Mesendoderm (in vitro differentiated cells): Measurements from ENCODE around the gene GALNS.
"Not testable (repeated sequence)": the region's sequence is repeated elsewhere in the genome, so short reads cannot be mapped to it uniquely, and the experiment has no call there.

ENCODE experiments used
- DNase-seq: peaks from one replicate; pipeline ENCODE4 v3.0.0; 2013
- H2AK5ac ChIP-seq: 2 replicates; pipeline ENCODE4 v1.6.1; 2013; ENCODE audit warnings: low read length, inconsistent platforms
- H2BK120ac ChIP-seq: 2 replicates; pipeline ENCODE4 v1.6.1; 2013; ENCODE audit warnings: low read depth, mild to moderate bottlenecking, low read length, moderate library complexity, mixed read lengths
- H2BK15ac ChIP-seq: replicated peaks from 2 replicates; pipeline ENCODE4 v1.6.1; 2013; ENCODE audit warnings: low read depth, mild to moderate bottlenecking, moderate library complexity
- H2BK5ac ChIP-seq: 2 replicates; pipeline ENCODE4 v1.6.1; 2013; ENCODE audit warnings: low read length, inconsistent platforms
- H3K18ac ChIP-seq: 2 replicates; pipeline ENCODE4 v1.6.1; 2013; ENCODE audit warnings: mild to moderate bottlenecking, low read length, mixed read lengths
- H3K23ac ChIP-seq: one replicate; pipeline ENCODE4 v1.6.1; 2013; ENCODE audit warnings: low read length
- H3K27ac ChIP-seq: 2 replicates; pipeline ENCODE4 v1.5.1; 2013; ENCODE audit warnings: low read depth, mild to moderate bottlenecking, inconsistent platforms, low read length, moderate library complexity
- H3K27me3 ChIP-seq: 2 replicates; pipeline ENCODE4 v1.6.1; 2013; ENCODE audit warnings: low read length, control low read depth, mild to moderate bottlenecking, inconsistent platforms; ENCODE audit not compliant: insufficient read depth, poor library complexity
- H3K36me3 ChIP-seq: 2 replicates; pipeline ENCODE4 v1.6.1; 2013; ENCODE audit warnings: low read length, inconsistent platforms; ENCODE audit not compliant: control insufficient read depth, insufficient read depth
- H3K4ac ChIP-seq: one replicate; pipeline ENCODE4 v1.6.1; 2013; ENCODE audit warnings: low read depth, mild to moderate bottlenecking, low read length, moderate library complexity
- H3K4me1 ChIP-seq: 2 replicates; pipeline ENCODE4 v1.6.1; 2013; ENCODE audit warnings: low read depth, low read length, inconsistent platforms; ENCODE audit not compliant: control insufficient read depth
- H3K4me2 ChIP-seq: 2 replicates; pipeline ENCODE4 v1.6.1; 2013; ENCODE audit warnings: low read length
- H3K4me3 ChIP-seq: 2 replicates; pipeline ENCODE4 v1.5.1; 2013; ENCODE audit warnings: mild to moderate bottlenecking, low read length
- H3K56ac ChIP-seq: one replicate; pipeline ENCODE4 v1.6.1; 2013; ENCODE audit warnings: low read length
- H3K79me1 ChIP-seq: 2 replicates; pipeline ENCODE4 v1.6.1; 2013; ENCODE audit warnings: low read length, inconsistent platforms
- H3K79me2 ChIP-seq: 2 replicates; pipeline ENCODE4 v1.6.1; 2013; ENCODE audit warnings: mild to moderate bottlenecking, low read length; ENCODE audit not compliant: control insufficient read depth, insufficient read depth
- H3K9ac ChIP-seq: 2 replicates; pipeline ENCODE4 v1.6.1; 2013; ENCODE audit warnings: low read length, inconsistent platforms
- H4K5ac ChIP-seq: one replicate; pipeline ENCODE4 v1.6.1; 2013; ENCODE audit warnings: low read length
- H4K8ac ChIP-seq: one replicate; pipeline ENCODE4 v1.6.1; 2013; ENCODE audit warnings: low read depth, mild to moderate bottlenecking, control low read depth, low read length, moderate library complexity
- WGBS: extraction: QIAGEN DNeasy Blood & Tissue Kit; methylation state at CpG from one replicate; pipeline ENCODE4 v1.1.7; 2013; ENCODE audit warnings: low lambda C conversion rate, missing lambda C conversion rate; ENCODE audit not compliant: insufficient coverage; ENCODE audit errors: extremely low coverage; 5-methylcytosine and 5-hydroxymethylcytosine counted together

The GALNS gene

GRCh38 chr16:88826070-88826840 is 30.5 kb downstream of the GALNS start:
- H3K36me3 ChIP-seq: no peaks in the 10 kb centered on the region
- H3K56ac ChIP-seq: no peak overlapping the region
- no peak overlapping the region for H2BK5ac ChIP-seq
- H3K4me2 ChIP-seq: no peak overlapping the region
- no peak overlapping the region for H2BK15ac ChIP-seq
- H3K27me3 ChIP-seq: no peaks in the 10 kb centered on the region
- H4K8ac ChIP-seq: no peak overlapping the region
- no peak overlapping the region for H3K9ac ChIP-seq
- no peak for DNase-seq
- no peak overlapping the region for H2BK120ac ChIP-seq
- H3K27ac ChIP-seq: no peak overlapping the region
- H3K18ac ChIP-seq: no peak overlapping the region
- H4K5ac ChIP-seq: no peak overlapping the region
- no peaks in the 10 kb centered on the region for H3K79me2 ChIP-seq
- no peak overlapping the region for H3K4ac ChIP-seq
- no peaks in the 10 kb centered on the region for H3K4me1 ChIP-seq
- no peak overlapping the region for H3K4me3 ChIP-seq
- no peak overlapping the region for H2AK5ac ChIP-seq
- no CpG with 5 or more reads among the region's 26 CpGs for WGBS
- H3K79me1 ChIP-seq: no peaks in the 10 kb centered on the region
- no peak overlapping the region for H3K23ac ChIP-seq

GRCh38 chr16:88825146-88825545 is 31.6 kb downstream of the GALNS start:
- no peak overlapping the region for H3K18ac ChIP-seq
- DNase-seq: no peak
- H3K9ac ChIP-seq: no peak overlapping the region
- H3K36me3 ChIP-seq: no peaks in the 10 kb centered on the region
- no peak overlapping the region for H2BK5ac ChIP-seq
- no peaks in the 10 kb centered on the region for H3K27me3 ChIP-seq
- no peak overlapping the region for H3K27ac ChIP-seq
- no peaks in the 10 kb centered on the region for H3K79me1 ChIP-seq
- H4K5ac ChIP-seq: no peak overlapping the region
- H3K4me3 ChIP-seq: no peak overlapping the region
- H3K4me1 ChIP-seq: no peaks in the 10 kb centered on the region
- H3K4ac ChIP-seq: no peak overlapping the region
- H3K23ac ChIP-seq: no peak overlapping the region
- H3K79me2 ChIP-seq: no peaks in the 10 kb centered on the region
- no peak overlapping the region for H2BK15ac ChIP-seq
- no peak overlapping the region for H2AK5ac ChIP-seq
- H3K56ac ChIP-seq: no peak overlapping the region
- H4K8ac ChIP-seq: no peak overlapping the region
- H2BK120ac ChIP-seq: no peak overlapping the region
- WGBS: no CpG with 5 or more reads among the region's 12 CpGs
- no peak overlapping the region for H3K4me2 ChIP-seq

- no peak overlapping the region for H3K23ac ChIP-seq
- H3K79me2 ChIP-seq: no peaks in the 10 kb centered on the region
- no peak overlapping the region for H3K4me3 ChIP-seq
- H3K4me2 ChIP-seq: no peak overlapping the region
- H3K36me3 ChIP-seq: no peaks in the 10 kb centered on the region
- H3K79me1 ChIP-seq: no peaks in the 10 kb centered on the region
- no peak overlapping the region for H2AK5ac ChIP-seq
- H3K4ac ChIP-seq: no peak overlapping the region
- H4K8ac ChIP-seq: no peak overlapping the region
- H3K56ac ChIP-seq: no peak overlapping the region
- no peak overlapping the region for H2BK120ac ChIP-seq
- DNase-seq: no peak
- no peak overlapping the region for H2BK15ac ChIP-seq
- no peak overlapping the region for H3K18ac ChIP-seq
- no CpG with 5 or more reads among the region's 33 CpGs for WGBS
- H3K4me1 ChIP-seq: no peaks in the 10 kb centered on the region
- H3K27ac ChIP-seq: no peak overlapping the region
- no peaks in the 10 kb centered on the region for H3K27me3 ChIP-seq
- H3K9ac ChIP-seq: no peak overlapping the region
- no peak overlapping the region for H2BK5ac ChIP-seq
- no peak overlapping the region for H4K5ac ChIP-seq
Observed at GRCh38 chr16:88824256-88825077, 32.3 kb downstream of the GALNS start.

- not testable (repeated sequence) for H3K27me3 ChIP-seq, H3K56ac ChIP-seq, H3K36me3 ChIP-seq, H2BK15ac ChIP-seq, H4K5ac ChIP-seq, H3K27ac ChIP-seq, H3K18ac ChIP-seq, H3K79me2 ChIP-seq, H3K4me3 ChIP-seq, H2BK5ac ChIP-seq, H3K4me1 ChIP-seq, H2AK5ac ChIP-seq, H3K4me2 ChIP-seq, H3K9ac ChIP-seq, H3K79me1 ChIP-seq, H4K8ac ChIP-seq, H2BK120ac ChIP-seq, DNase-seq, H3K23ac ChIP-seq, H3K4ac ChIP-seq
- no CpG with 5 or more reads among the region's 31 CpGs for WGBS
Observed at GRCh38 chr16:88823646-88824045, 33.1 kb downstream of the GALNS start.

- Histone ChIP-seq H3K4me2 (no peak overlapping the region), H3K79me2 (no peaks in the 10 kb centered on the region), H4K5ac (no peak overlapping the region), H3K23ac (no peak overlapping the region), H3K27ac (no peak overlapping the region), H3K36me3 (no peaks in the 10 kb centered on the region), H2AK5ac (no peak overlapping the region), H4K8ac (no peak overlapping the region), H3K4me1 (no peaks in the 10 kb centered on the region), H2BK15ac (no peak overlapping the region), H3K79me1 (no peaks in the 10 kb centered on the region), H2BK120ac (no peak overlapping the region), H3K4me3 (no peak overlapping the region), H3K56ac (no peak overlapping the region), H3K4ac (no peak overlapping the region), H3K27me3 (no peaks in the 10 kb centered on the region), H2BK5ac (no peak overlapping the region), H3K9ac (no peak overlapping the region), H3K18ac (no peak overlapping the region)
- WGBS: no CpG with 5 or more reads among the region's 24 CpGs
- DNase-seq: no peak
Observed at GRCh38 chr16:88822281-88823040, 34.3 kb downstream of the GALNS start.
